ENCODE measurements around the gene PTH1R.

- TF ChIP-seq EP300 (IDR thresholded peaks at IDR 0.05; ENCODE audit: borderline replicate concordance) (no peak), RAD21 (IDR thresholded peaks at IDR 0.05; ENCODE audit: low read depth) (no peak), MAX (IDR thresholded peaks at IDR 0.05) (no peak), NFIC (IDR thresholded peaks at IDR 0.05) (no peak)
These were observed 70.7 kb downstream of the PTH1R start for GRCh38 chr3:46947981-46948791.

Data from Ishikawa (cell line).